ENCODE data around the gene SH2B3. TPM values are rescaled to one million over a fixed set of nuclear protein-coding genes. Genes with fewer than 3 reads are reported as not detected.
A peak's percentile ranks its signal among the peaks of the same experiment; 100 is the strongest.

Gene SH2B3
- total and polyA plus RNA-seq, 2 experiments from 2014 or later: 9.4 to 42.8 TPM

GRCh38 chr12:111440631-111441030 is 34.9 kb downstream of the SH2B3 start:
- H3K9me2 ChIP-seq (ENCODE audit: insufficient read depth): no peaks in the 10 kb centered on the region
- H3K4me1 ChIP-seq (ENCODE audit: insufficient read depth): peaks cover 40% of the 10 kb centered on the region
- no peak overlapping the region for H3K4me2 ChIP-seq (ENCODE audit: unreplicated experiment)
- peaks cover 4% of the 10 kb centered on the region for H4K20me1 ChIP-seq (ENCODE audit: insufficient read depth)
- 55 to 58% methylated on average over 3 of the region's 3 CpGs for WGBS, 2 experiments (ENCODE audit: low coverage in 1 of 2, low lambda C conversion rate in 2 of 2, missing lambda C conversion rate in 2 of 2)
- no peaks in the 10 kb centered on the region for H3K9me3 ChIP-seq (ENCODE audit: low read depth)
- peaks cover 69% of the 10 kb centered on the region for H3F3A ChIP-seq (ENCODE audit: insufficient read depth)
- peak overlapping the region; percentile 26 for H3K27ac ChIP-seq
- no peak for DNase-seq
- peaks cover 100% of the 10 kb centered on the region for H3K79me2 ChIP-seq (ENCODE audit: insufficient read depth)
- H3K27me3 ChIP-seq (replicated peaks; ENCODE audit: insufficient read depth): no peaks in the 10 kb centered on the region
- TF ChIP-seq EZH2phosphoT487 (IDR thresholded peaks at IDR 0.05; ENCODE audit: insufficient read depth, low read depth) (no peak), EZH2 (IDR thresholded peaks at IDR 0.05; ENCODE audit: insufficient read depth, poor library complexity, severe bottlenecking) (no peak)
- no peak overlapping the region for H3K9ac ChIP-seq
- peaks cover 5% of the 10 kb centered on the region; the same call in 1 of the 2 replicates for H3K36me3 ChIP-seq (ENCODE audit: low read depth)
- in situ Hi-C loops (cut with MboI): no loop called here
- no peak overlapping the region for H3K4me3 ChIP-seq
- no peak overlapping the region for H2AFZ ChIP-seq

DNA sequence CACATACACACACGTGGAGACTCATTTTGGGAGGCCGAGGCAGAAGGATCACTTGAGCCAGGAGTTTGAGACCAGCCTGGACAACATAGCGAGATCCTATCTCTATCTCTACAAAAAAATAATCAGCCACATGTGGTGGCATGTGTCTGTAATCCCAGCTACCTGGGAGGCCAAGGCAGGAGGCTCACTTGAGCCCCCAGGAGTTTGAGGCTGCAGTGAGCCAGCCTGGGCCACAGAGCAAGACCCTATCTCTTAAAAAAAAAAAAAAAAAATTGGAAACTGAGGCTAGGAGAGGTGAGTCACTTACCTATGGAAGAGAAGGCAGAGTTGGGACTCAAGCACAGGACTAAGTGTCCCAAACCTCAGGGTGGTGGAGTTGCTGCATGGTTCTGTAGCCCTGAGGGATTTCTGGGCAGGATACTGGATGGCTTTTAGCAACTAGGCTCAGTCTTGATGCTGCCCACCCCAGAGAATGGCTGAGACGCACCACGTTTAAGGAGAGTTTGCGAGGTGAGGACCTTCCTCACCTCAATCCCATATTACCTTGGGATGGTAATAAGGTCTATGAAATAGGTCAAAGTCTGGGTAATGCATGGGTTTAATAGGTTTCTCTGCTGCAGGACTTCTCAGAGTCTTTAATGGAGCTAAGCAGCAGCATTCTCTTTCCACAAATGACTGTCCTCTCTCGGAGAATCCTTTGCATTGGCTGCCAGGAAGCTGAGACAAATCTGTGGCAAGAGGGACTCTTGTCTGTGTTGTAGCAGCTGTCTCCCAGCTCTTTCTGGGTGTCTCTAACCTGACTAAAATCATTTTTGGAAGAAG is 35.6 kb downstream of the SH2B3 start:
- peaks cover 100% of the 10 kb centered on the region for H3K79me2 ChIP-seq (ENCODE audit: insufficient read depth)
- peaks cover 5% of the 10 kb centered on the region; the same call in 1 of the 2 replicates for H3K36me3 ChIP-seq (ENCODE audit: low read depth)
- peaks cover 39% of the 10 kb centered on the region for H3K4me1 ChIP-seq (ENCODE audit: insufficient read depth)
- no peak overlapping the region for H3K9ac ChIP-seq
- WGBS, 2 experiments (ENCODE audit: low coverage in 1 of 2, low lambda C conversion rate in 2 of 2, missing lambda C conversion rate in 2 of 2): 87 to 89% methylated on average over 7 of the region's 7 CpGs
- no peaks in the 10 kb centered on the region for H3K9me2 ChIP-seq (ENCODE audit: insufficient read depth)
- no peaks in the 10 kb centered on the region for H3K9me3 ChIP-seq (ENCODE audit: low read depth)
- H2AFZ ChIP-seq: no peak overlapping the region
- DNase-seq: no peak
- peaks cover 74% of the 10 kb centered on the region for H3F3A ChIP-seq (ENCODE audit: insufficient read depth)
- H3K27ac ChIP-seq: peak overlapping the region; percentile 63; the same call in 1 of the 2 replicates
- H3K4me3 ChIP-seq: no peak overlapping the region
- peaks cover 4% of the 10 kb centered on the region for H4K20me1 ChIP-seq (ENCODE audit: insufficient read depth)
- H3K27me3 ChIP-seq (replicated peaks; ENCODE audit: insufficient read depth): no peaks in the 10 kb centered on the region
- in situ Hi-C loops (cut with MboI): no loop called here
- H3K4me2 ChIP-seq (ENCODE audit: unreplicated experiment): no peak overlapping the region
- TF ChIP-seq EZH2phosphoT487 (IDR thresholded peaks at IDR 0.05; ENCODE audit: insufficient read depth, low read depth): no peak
- no peak for TF ChIP-seq EZH2 (IDR thresholded peaks at IDR 0.05; ENCODE audit: insufficient read depth, poor library complexity, severe bottlenecking)

DNA sequence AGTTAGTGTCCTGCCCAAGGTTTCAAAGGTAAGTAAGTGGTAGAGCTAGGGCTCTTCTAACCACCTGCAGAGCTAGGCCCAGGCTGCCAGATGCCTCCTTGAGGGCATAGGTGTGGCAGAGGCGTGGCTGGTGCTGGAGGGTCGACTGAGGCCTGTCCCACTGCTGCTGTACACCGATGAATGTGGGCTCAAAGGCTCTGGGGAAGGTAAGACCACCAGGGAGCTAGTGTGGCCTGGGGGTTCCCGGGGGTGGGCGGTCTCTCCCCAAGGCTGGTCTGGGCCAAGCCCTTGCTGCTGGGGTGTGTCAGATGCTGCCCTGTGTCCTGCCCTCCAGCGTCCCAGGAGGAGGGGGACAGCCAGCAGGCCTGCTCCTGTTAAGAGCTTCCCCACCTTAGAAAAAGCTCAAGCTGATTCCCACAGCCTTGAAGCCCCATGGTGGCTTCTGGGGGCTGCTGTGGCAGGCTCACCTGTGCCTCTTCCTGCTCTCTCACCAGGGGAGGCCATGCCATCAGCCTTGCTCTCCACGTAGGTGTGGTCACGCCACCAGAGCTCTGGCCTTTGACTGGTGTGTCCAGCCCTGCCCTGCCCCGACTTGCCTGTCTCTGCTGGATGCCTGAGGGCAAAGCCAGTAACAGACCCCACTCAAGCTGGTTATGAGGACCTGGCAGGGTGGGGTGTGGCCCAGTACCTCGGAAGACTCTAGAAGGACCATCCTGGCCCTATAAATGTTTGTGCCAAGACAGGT is 36.8 kb downstream of the SH2B3 start:
- H4K20me1 ChIP-seq (ENCODE audit: insufficient read depth): peaks cover 4% of the 10 kb centered on the region
- H3K27me3 ChIP-seq (replicated peaks; ENCODE audit: insufficient read depth): no peaks in the 10 kb centered on the region
- H3K79me2 ChIP-seq (ENCODE audit: insufficient read depth): peaks cover 96% of the 10 kb centered on the region
- H3K9me2 ChIP-seq (ENCODE audit: insufficient read depth): no peaks in the 10 kb centered on the region
- H3K9me3 ChIP-seq (ENCODE audit: low read depth): no peaks in the 10 kb centered on the region
- in situ Hi-C loops (cut with MboI): no loop called here
- TF ChIP-seq EZH2phosphoT487 (IDR thresholded peaks at IDR 0.05; ENCODE audit: insufficient read depth, low read depth) (no peak), EZH2 (IDR thresholded peaks at IDR 0.05; ENCODE audit: insufficient read depth, poor library complexity, severe bottlenecking) (no peak)
- H3K4me2 ChIP-seq (ENCODE audit: unreplicated experiment): no peak overlapping the region
- peak overlapping the region; percentile 63 for H3K27ac ChIP-seq
- peaks cover 5% of the 10 kb centered on the region; the same call in 1 of the 2 replicates for H3K36me3 ChIP-seq (ENCODE audit: low read depth)
- WGBS, 2 experiments (ENCODE audit: low coverage in 1 of 2, low lambda C conversion rate in 2 of 2, missing lambda C conversion rate in 2 of 2): 92% methylated on average over 8 to 10 of the region's 10 CpGs
- no peak overlapping the region for H2AFZ ChIP-seq
- H3K9ac ChIP-seq: no peak overlapping the region
- DNase-seq: no peak
- H3K4me1 ChIP-seq (ENCODE audit: insufficient read depth): peaks cover 34% of the 10 kb centered on the region
- H3F3A ChIP-seq (ENCODE audit: insufficient read depth): peaks cover 78% of the 10 kb centered on the region
- no peak overlapping the region for H3K4me3 ChIP-seq

DNA sequence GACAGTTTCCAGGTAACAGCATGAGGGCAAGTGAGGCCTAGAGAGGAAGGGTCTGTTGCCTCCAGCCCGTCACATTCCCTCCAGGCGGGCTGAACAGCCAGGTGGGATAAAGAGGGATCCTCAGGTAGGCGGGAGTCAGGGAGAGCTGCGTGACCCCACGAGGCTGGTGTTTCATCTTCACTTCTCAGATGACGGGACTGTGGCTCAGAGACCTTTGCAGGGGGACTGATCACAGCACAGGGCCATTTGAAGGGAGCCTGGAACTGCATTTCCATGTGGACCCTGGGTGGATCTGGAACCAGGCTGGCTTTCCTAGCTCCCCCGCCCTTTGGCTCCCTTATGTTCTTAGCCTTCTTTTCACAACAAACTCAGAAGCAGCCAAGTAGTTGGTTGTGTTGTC is 37.4 kb downstream of the SH2B3 start:
- WGBS, 2 experiments (ENCODE audit: low coverage in 1 of 2, low lambda C conversion rate in 2 of 2, missing lambda C conversion rate in 2 of 2): 88 to 91% methylated on average over 7 of the region's 7 CpGs
- H3K36me3 ChIP-seq (ENCODE audit: low read depth): peaks cover 5% of the 10 kb centered on the region; the same call in 1 of the 2 replicates
- peak overlapping the region; percentile 63 for H3K27ac ChIP-seq
- no peaks in the 10 kb centered on the region for H3K27me3 ChIP-seq (replicated peaks; ENCODE audit: insufficient read depth)
- no peak for DNase-seq
- peaks cover 80% of the 10 kb centered on the region for H3F3A ChIP-seq (ENCODE audit: insufficient read depth)
- H3K9me2 ChIP-seq (ENCODE audit: insufficient read depth): no peaks in the 10 kb centered on the region
- H3K9me3 ChIP-seq (ENCODE audit: low read depth): no peaks in the 10 kb centered on the region
- peaks cover 94% of the 10 kb centered on the region for H3K79me2 ChIP-seq (ENCODE audit: insufficient read depth)
- in situ Hi-C loops (cut with MboI): no loop called here
- peaks cover 4% of the 10 kb centered on the region for H4K20me1 ChIP-seq (ENCODE audit: insufficient read depth)
- H3K4me1 ChIP-seq (ENCODE audit: insufficient read depth): peaks cover 28% of the 10 kb centered on the region
- no peak overlapping the region for H2AFZ ChIP-seq
- TF ChIP-seq EZH2phosphoT487 (IDR thresholded peaks at IDR 0.05; ENCODE audit: insufficient read depth, low read depth) (no peak), EZH2 (IDR thresholded peaks at IDR 0.05; ENCODE audit: insufficient read depth, poor library complexity, severe bottlenecking) (no peak)
- H3K4me3 ChIP-seq: no peak overlapping the region
- H3K4me2 ChIP-seq (ENCODE audit: unreplicated experiment): no peak overlapping the region
- H3K9ac ChIP-seq: peak overlapping the region; percentile 15; the same call in 1 of the 2 replicates

Data from GM23248 (cell line).